ENCODE data around the gene RNF4. TPM values are rescaled to one million over a fixed set of nuclear protein-coding genes. Genes with fewer than 3 reads are reported as not detected.

RNF4 gene
- total RNA-seq, 1 donor from 2014 or later, result 95.4 TPM

DNA sequence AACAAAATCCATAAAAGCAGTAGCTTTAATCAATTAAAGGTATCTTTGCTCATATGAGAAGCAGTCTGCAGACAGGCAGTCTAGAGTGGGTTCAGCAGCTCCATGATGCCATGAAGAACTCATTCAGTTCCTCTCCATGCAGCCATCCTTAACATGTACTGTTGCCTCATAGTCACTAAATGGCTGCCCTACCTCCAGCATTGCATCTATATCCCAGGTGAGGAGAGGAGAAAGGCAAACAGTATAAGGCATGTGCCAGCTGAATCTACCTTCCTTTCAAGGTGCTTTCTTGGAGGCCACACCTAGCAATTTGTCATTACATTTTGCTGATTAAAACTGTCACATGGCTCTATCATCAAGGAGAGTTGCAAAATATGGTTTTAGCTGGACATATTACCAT is 36.9 kb upstream of the RNF4 start:
- no peaks in the 10 kb centered on the region for H3K36me3 Mint-ChIP-seq (ENCODE audit: low read depth)

DNA sequence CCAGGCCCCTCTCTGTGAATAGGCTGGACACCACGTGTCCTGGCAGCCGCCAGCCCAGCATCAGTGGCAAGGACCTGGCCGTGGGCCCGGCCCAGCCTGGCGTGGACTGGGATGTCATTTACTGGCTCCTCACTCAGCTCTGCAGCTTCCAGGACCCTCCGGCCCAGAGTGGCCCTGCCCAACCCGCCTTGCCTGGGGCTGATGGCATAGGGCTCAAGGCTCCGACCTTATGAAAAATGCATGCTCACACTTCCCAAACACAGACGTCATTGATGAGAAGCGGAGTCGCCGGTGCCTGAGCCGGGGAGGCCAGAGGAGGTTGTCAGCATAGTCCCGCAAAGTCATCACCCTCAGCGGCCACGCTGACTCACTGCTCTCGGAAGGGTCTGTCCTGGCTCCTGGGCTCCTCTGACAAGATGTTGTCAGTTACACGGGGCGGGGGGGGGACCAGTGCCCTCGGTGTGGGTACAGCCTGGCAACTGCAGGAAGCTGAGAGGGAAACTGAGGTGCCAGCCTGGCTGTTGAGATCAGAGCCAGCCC is 35.8 kb upstream of the RNF4 start:
- intact Hi-C loops (cut with micrococcal nuclease), result no loop called here
- no peaks in the 10 kb centered on the region for H3K36me3 Mint-ChIP-seq (ENCODE audit: low read depth)
- no peaks in the 10 kb centered on the region for H3K9me3 Mint-ChIP-seq
- peaks cover 4% of the 10 kb centered on the region for H3K27me3 Mint-ChIP-seq
- no peak for DNase-seq
- no peak overlapping the region for H3K27ac Mint-ChIP-seq
- H3K4me3 Mint-ChIP-seq, result no peak overlapping the region
- H3K4me1 Mint-ChIP-seq, result no peaks in the 10 kb centered on the region

More for the DNA sequence above, 36.9 kb upstream of the RNF4 start:
- Mint-ChIP-seq H3K9me3 (no peaks in the 10 kb centered on the region), H3K4me1 (no peaks in the 10 kb centered on the region), H3K27ac (no peak overlapping the region), H3K4me3 (no peak overlapping the region), H3K27me3 (peaks cover 4% of the 10 kb centered on the region)
- intact Hi-C loops (cut with micrococcal nuclease), result no loop called here
- DNase-seq, result no peak

DNA sequence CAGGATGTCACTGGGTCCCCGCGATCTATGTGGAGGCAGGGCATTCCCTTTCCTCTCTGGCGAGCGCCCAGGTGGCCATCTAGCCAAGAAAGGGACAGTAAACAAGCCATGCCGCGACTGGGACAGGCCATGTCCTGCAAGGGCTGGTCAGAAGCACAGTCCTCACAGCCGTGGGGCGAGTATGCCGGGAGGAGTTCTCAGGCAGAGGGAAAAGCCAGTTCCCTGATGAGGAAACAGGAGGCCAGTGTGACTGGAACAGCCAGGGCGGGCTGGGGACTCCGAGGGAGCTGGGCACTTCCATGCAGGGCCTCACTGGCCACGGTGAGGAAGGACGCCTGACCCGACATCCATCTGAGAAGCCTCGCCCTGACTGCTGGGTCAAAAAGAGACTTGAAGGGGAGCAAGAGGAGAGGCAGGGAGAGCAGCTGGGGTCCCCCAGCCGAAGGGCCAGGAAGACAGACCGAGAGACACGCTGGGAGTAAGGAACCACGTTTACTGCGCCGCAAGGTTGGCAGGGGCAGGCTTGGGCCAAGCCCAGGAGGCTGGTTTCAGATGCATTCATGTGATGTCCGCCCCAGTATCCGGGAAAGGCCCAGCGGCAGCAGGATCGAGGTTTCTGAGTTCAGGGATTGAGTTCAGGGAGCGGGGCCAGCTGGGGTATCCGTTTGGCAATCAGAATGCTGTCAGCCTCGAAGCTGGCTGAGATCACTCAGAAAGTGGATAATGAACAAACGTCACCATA is 35.1 kb upstream of the RNF4 start:
- no peak overlapping the region for H3K4me3 Mint-ChIP-seq
- intact Hi-C loops (cut with micrococcal nuclease), result no loop called here
- H3K4me1 Mint-ChIP-seq, result no peaks in the 10 kb centered on the region
- H3K27me3 Mint-ChIP-seq, result peaks cover 4% of the 10 kb centered on the region
- DNase-seq, result no peak
- H3K9me3 Mint-ChIP-seq, result no peaks in the 10 kb centered on the region
- no peaks in the 10 kb centered on the region for H3K36me3 Mint-ChIP-seq (ENCODE audit: low read depth)
- no peak overlapping the region for H3K27ac Mint-ChIP-seq

DNA sequence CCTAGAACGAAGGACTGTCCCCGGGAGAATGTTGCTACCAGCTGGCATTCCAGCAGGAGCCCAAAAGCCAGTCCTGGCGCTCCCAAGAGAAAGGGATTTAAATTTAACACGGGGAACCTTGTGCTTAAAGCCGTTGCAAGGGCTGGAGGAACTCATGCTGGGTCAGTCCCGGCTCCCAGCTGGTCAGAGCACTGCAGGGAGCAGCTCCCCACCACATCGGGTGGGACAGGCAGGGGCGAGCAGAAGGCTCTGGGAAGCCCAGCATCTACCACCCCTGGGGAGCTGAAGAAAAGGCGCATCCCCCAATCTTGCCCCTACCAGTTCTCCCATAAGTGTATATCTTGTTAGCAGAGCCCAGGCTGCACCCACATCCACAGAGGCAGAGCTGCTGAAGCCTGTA is 34.5 kb upstream of the RNF4 start:
- DNase-seq, result no peak
- Mint-ChIP-seq H3K36me3 (ENCODE audit: low read depth) (no peaks in the 10 kb centered on the region), H3K4me1 (no peaks in the 10 kb centered on the region), H3K27me3 (peaks cover 4% of the 10 kb centered on the region), H3K27ac (no peak overlapping the region), H3K9me3 (no peaks in the 10 kb centered on the region), H3K4me3 (no peak overlapping the region)
- intact Hi-C loops (cut with micrococcal nuclease), result no loop called here

DNA sequence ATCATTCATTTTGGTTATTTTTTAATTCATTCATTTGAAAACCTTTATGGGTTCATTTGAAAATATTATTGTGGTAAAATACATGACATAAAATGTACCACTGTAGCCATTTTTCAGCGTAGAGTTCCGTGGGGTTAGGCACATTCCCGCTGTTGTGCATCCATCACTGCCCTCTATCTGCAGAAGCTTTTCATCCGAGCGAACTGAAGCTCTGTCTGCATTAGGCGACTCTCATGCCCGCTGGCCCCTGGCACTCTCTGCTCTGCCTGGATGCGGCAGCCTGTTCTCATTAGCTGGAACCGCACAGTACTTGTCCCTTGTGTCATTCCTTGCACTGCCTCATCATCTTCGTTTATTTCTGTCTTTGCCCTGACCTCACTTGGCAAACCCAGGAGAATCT is 32.6 kb upstream of the RNF4 start:
- Mint-ChIP-seq H3K4me1 (no peaks in the 10 kb centered on the region), H3K27ac (no peak overlapping the region), H3K4me3 (no peak overlapping the region), H3K36me3 (ENCODE audit: low read depth) (no peaks in the 10 kb centered on the region), H3K27me3 (peaks cover 3% of the 10 kb centered on the region), H3K9me3 (no peaks in the 10 kb centered on the region)
- intact Hi-C loops (cut with micrococcal nuclease), result no loop called here
- no peak for DNase-seq

DNA sequence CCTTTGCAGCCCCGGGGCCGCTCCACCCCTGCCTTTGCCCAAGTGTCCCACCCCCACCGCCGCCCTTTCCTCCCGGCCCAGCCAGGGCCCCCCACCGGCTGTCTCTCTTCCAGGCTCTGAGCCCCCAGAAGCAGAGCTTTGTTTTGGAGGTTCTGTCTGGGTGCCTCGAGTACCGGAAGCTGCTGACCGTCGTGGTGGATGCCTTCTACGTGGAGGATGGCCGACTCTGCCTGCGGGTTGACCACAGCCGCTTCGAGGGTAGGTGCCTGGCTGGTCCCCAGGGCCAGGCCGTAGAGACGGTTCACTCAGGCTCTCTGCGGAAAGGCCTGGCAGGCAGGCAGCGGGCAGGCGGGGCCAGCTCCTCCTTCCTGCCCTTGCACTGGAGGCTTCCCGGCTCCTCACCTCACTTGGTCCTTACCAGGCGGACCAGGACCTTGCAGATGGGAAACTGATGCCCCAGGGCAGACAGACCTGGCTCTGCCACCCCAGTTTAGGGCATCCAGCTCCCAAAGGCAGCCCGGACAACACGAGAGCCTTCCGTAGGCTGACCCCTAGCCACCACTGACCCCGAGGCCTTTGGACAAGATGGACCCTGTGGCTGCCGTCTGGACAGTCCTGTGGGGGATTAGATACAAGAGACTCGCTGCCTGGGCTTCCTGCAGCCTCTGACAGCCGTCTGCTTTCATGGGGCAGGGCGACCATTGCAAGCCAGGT is 32.0 kb upstream of the RNF4 start:
- H3K4me3 Mint-ChIP-seq, result no peak overlapping the region
- no peaks in the 10 kb centered on the region for H3K36me3 Mint-ChIP-seq (ENCODE audit: low read depth)
- no peak for DNase-seq
- H3K27me3 Mint-ChIP-seq, result peaks cover under 1% of the 10 kb centered on the region
- no peaks in the 10 kb centered on the region for H3K9me3 Mint-ChIP-seq
- H3K27ac Mint-ChIP-seq, result no peak overlapping the region
- peaks cover 2% of the 10 kb centered on the region for H3K4me1 Mint-ChIP-seq
- intact Hi-C loops (cut with micrococcal nuclease), result no loop called here

DNA sequence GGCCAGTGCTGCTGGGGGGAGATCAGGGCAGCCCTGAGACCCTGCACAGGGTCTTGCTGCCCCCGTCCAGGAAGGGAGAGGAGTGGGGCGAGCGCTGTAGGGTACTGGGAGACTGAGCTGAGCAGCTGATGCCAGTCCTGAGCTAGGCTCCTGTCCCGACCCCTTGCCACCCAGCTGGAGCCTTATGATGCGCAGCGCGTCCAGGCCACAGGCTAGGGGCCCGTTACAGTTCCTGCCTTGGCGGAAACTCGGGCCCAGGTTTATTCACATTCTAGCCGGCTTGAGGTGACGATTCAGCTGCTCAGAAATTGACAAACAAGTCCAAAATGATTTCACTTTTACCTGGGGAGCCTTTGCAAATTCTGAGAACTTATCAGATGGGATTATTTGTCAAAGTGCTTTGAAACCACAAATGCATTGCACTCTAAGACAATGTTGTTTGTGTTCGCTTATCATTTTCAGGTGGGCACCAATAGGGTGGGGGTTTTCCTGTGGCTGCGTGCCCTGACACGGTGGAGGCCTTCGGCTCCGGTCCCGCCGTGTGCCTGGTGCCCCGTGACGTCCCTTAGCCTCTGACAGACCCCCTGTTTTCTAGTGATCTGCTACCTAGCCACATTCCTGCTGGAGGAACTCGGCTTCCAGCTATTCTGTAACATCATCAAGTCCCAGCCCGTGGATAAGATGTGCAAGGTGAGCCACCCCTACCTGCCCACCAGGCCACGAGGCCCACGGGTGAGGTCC is 31.3 kb upstream of the RNF4 start:
- Mint-ChIP-seq H3K4me3 (no peak overlapping the region), H3K4me1 (peaks cover 2% of the 10 kb centered on the region), H3K9me3 (no peaks in the 10 kb centered on the region), H3K36me3 (ENCODE audit: low read depth) (no peaks in the 10 kb centered on the region), H3K27me3 (no peaks in the 10 kb centered on the region), H3K27ac (no peak overlapping the region)
- DNase-seq, result no peak
- intact Hi-C loops (cut with micrococcal nuclease), result no loop called here

DNA sequence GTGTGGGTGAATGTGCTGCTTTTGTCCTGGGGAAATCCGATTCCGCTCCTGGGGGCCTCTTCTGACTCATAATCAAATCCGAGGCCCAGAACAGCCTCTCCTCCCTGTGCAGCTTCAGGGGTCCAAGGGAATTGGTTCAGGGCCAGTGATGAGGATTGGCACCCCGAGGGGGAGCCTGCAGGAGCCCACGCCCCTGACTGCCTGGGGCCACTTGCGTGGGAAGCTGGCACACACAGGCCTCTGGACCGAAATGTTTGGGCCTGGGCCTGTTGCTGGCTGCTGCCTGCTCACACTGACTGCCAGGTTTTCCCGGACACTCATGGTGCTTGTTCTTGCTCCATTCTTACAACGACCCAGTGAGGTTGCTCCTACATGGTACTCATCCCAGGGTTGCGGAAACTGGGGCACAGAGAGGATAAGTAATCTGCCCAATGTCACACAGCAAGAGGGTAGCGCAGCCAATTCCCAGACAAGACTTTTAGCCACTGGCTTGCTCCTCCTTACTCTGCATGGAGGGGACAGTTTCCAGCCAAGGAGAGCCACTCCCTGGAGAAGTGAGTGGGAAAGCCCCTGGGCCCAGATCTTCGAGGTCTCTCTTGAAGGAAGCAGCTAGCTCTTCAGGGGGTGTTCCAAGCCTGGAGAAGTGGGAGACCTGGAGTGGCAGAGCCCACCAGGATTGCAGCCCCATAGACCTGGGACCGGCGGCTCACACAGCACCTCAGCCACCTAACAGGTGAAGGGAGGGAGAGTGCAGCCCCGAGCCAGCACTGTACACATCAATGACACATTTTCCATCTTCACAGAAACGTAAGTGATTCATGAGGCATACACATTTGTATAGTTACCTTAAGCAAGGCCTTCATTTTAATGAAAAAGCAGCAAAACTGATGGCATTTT is 29.8 kb upstream of the RNF4 start:
- H3K27me3 Mint-ChIP-seq, result no peaks in the 10 kb centered on the region
- H3K4me1 Mint-ChIP-seq, result peaks cover 2% of the 10 kb centered on the region
- H3K9me3 Mint-ChIP-seq, result no peaks in the 10 kb centered on the region
- intact Hi-C loops (cut with micrococcal nuclease), result no loop called here
- H3K4me3 Mint-ChIP-seq, result no peak overlapping the region
- no peak for DNase-seq
- H3K36me3 Mint-ChIP-seq (ENCODE audit: low read depth), result no peaks in the 10 kb centered on the region
- no peak overlapping the region for H3K27ac Mint-ChIP-seq

DNA sequence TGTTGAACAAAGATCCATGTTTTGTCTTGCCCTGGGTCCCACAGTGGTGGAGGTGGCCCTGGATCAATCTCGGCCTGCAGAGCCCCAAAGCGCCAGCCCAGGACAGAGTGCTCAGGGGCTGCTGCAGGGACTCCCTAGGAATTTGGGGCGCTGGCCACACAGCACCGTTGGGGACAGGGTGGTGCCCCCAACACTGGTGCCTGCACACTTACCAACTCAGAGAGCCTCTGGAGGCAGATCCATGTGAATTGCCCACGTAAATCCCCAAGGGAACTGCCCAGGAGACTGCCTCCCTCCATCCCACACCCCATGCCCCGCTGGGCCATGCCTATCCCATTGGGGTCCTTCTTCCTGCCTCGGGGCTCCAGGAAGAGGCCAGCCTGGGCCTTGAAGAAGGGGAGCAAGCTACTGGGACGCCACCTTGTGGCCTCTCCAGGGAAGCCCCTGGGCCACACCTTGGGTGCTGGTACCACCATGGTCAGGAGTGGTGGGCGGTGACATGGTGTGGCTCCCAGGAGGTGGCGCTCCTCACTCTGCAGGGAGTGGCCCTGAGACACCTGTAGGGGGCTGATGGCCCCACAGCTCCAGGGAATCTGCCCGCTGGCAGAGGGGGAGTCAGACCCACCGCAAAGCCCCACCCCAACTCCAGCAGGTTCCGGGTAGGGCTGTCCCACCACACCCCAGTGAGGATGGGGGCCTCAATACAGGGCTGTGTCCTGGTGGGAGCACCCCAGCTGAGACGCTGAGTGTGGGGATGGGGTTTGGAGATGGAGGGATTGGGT is 27.3 kb upstream of the RNF4 start:
- Mint-ChIP-seq H3K27me3 (no peaks in the 10 kb centered on the region), H3K9me3 (no peaks in the 10 kb centered on the region), H3K4me1 (peaks cover 2% of the 10 kb centered on the region), H3K4me3 (no peak overlapping the region), H3K36me3 (ENCODE audit: low read depth) (no peaks in the 10 kb centered on the region), H3K27ac (peak overlapping the region; percentile 60)
- DNase-seq, result peak; percentile 91
- intact Hi-C loops (cut with micrococcal nuclease), result loop anchor here (1.0 kb wide), 1 partner anchor 221 kb away; no protein-coding TSS in a partner anchor

DNA sequence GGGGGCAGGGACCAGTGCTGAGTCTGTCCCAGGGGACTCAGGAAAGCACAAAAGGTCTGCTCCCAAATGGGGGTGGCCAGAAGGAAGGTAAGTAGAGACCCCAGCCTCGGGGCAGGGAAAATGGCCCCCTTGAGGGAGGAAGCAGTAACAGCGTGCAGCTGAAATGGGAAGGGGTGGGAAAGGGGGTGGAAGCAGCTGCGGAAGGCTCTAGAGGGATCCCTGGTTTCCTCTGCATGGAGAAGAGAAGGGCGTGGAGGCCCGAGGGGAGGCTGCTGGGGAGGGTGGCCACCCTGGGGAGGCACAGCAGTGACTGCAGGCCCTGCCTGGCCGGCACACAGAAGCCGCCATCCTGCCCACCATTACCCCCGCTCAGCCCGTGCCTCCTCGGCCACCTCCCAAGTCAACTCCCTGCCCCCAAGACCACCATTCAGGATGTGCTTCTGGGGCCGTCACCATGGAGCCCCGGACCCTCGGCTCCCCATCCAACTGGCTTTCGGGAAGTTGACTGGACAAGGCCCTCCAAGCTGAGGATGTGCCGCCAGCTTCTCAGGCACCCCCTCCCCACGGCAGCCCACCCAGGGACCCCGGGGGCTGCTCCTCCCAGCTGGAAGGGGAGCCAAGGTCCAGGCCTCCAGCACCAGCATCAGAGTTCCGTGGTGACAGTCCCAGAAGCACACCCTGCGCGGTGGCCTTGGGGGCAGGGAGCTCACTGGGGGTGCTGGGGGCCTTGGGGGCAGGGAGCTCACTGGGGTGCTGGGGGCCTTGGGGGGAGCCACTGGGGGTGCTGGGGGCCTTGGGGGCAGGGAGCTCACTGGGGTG is 26.5 kb upstream of the RNF4 start:
- intact Hi-C loops (cut with micrococcal nuclease), result no loop called here
- no peaks in the 10 kb centered on the region for H3K9me3 Mint-ChIP-seq
- no peaks in the 10 kb centered on the region for H3K36me3 Mint-ChIP-seq (ENCODE audit: low read depth)
- no peak overlapping the region for H3K4me3 Mint-ChIP-seq
- H3K4me1 Mint-ChIP-seq, result peaks cover 2% of the 10 kb centered on the region
- DNase-seq, result no peak
- no peak overlapping the region for H3K27ac Mint-ChIP-seq
- H3K27me3 Mint-ChIP-seq, result no peaks in the 10 kb centered on the region

DNA sequence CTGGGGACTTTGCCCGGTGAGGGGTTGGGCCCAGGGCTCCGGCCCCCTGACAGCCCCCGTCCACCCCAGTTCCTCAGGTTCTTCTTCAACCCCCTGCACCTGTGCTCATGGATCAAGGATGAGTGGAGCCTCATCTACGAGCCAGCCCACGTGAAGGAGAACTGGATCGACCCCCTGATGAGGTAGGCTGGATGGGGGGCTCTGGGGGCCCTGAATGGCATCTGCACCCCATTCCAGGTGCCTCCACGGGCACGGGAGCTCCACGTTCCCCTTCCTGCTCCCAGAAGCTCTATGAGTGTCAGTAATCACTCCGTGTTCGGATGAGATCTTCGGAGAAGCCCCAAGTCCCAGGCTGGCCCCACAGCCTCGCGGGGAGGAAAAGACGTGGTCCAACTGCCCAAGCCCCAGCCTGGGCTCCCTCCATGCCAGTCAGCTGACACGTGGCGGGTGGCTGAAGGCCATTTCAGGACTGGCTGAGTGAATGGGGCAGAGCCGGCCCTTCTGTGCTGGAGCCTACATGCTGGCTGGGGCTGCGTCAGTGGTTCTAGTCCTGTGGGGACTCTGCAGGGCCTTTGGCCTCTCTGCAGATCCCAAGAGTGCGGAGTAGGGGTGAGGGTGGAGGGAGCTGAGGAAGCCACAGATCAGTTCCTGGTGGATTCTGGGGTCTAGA is 25.7 kb upstream of the RNF4 start:
- Mint-ChIP-seq H3K36me3 (ENCODE audit: low read depth) (no peaks in the 10 kb centered on the region), H3K27ac (no peak overlapping the region), H3K4me1 (peaks cover 2% of the 10 kb centered on the region), H3K9me3 (no peaks in the 10 kb centered on the region), H3K4me3 (no peak overlapping the region), H3K27me3 (no peaks in the 10 kb centered on the region)
- DNase-seq, result no peak
- intact Hi-C loops (cut with micrococcal nuclease), result no loop called here
